Esophagus muscularis mucosa (tissue), 3 donors: ENCODE results near the gene TSC22D3.

Experiments used
- POLR2AphosphoS5 ChIP-seq, 2 donors: sonication (generic); formaldehyde crosslinking; IDR thresholded peaks; one replicate each; pipeline ENCODE4 v1.6.1; 2017; ENCODE audit warnings: antibody characterized with exemption in 2 of 2
- TF ChIP-seq, protein P1 (sequence below), 3 experiments: fragments of 200-600 bp in 2 of 3; fragments of 450-650 bp in 1 of 3; sonication (generic) in 2 of 3; IDR thresholded peaks; one replicate each; pipeline ENCODE4 v1.5.1; 2017 to 2019; ENCODE audit warnings: antibody characterized with exemption in 3 of 3, mild to moderate bottlenecking in 2 of 3, moderate library complexity in 1 of 3

- no peak for TF ChIP-seq POLR2AphosphoS5 (IDR thresholded peaks at IDR 0.05)
- TF ChIP-seq, protein P1, sequence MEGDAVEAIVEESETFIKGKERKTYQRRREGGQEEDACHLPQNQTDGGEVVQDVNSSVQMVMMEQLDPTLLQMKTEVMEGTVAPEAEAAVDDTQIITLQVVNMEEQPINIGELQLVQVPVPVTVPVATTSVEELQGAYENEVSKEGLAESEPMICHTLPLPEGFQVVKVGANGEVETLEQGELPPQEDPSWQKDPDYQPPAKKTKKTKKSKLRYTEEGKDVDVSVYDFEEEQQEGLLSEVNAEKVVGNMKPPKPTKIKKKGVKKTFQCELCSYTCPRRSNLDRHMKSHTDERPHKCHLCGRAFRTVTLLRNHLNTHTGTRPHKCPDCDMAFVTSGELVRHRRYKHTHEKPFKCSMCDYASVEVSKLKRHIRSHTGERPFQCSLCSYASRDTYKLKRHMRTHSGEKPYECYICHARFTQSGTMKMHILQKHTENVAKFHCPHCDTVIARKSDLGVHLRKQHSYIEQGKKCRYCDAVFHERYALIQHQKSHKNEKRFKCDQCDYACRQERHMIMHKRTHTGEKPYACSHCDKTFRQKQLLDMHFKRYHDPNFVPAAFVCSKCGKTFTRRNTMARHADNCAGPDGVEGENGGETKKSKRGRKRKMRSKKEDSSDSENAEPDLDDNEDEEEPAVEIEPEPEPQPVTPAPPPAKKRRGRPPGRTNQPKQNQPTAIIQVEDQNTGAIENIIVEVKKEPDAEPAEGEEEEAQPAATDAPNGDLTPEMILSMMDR (IDR thresholded peaks at IDR 0.05), result no peak
These were observed 69.3 kb downstream of the TSC22D3 start for GRCh38 chrX:107706309-107706708.
